K562 (cell line): ENCODE measurements around the gene LAPTM4A. TPM values are rescaled to one million over a fixed set of nuclear protein-coding genes. Genes with fewer than 3 reads are reported as not detected.

ENCODE experiments used
- ATAC-seq: fragments of 200-7000 bp; cut with Tn5 transposase; 3 replicates; pipeline ENCODE4 v1.9.1; 2020; ENCODE audit warnings: moderate library complexity
- BruUV-seq: library from RNA; stranded (reverse); fragments of 400-500 nt; replicated peaks from 2 replicates; lab custom pipeline; 2021; lab: Mats Ljungman, UMichigan
- CTCF ChIA-PET: fragments of 300-600 bp; formaldehyde crosslinking; extraction: SDS; loops from one replicate; lab custom pipeline; 2021; ENCODE audit warnings: low intra/inter-chr PET ratio; lab: Yijun Ruan, JAX
- POLR2A ChIA-PET: fragments of 300-600, 350-650 bp; sonication (Branson Sonifier 250); formaldehyde crosslinking; extraction: SDS; loops from one replicate; lab custom pipeline; 2021; ENCODE audit warnings: antibody characterized with exemption, inconsistent platforms; lab: Yijun Ruan, JAX
- DNase-seq, 4 experiments: peaks; one replicate each; pipeline versions ENCODE4 v3.0.0 to v3.0.0-alpha.2; 2011 to 2018; ENCODE audit warnings: low spot score in 3 of 4, mixed read lengths in 3 of 4; ENCODE audit errors: extremely low read depth in 1 of 4
- FAIRE-seq: peaks from 2 replicates; lab custom pipeline; 2011; peaks lifted over from hg19 to GRCh38; lab: Jason Lieb, UNC
- H2AFZ ChIP-seq: 2 replicates; pipeline ENCODE4 v1.6.0; 2011; ENCODE audit warnings: low read depth, low read length, control low read depth, inconsistent platforms
- H3K27ac ChIP-seq: fragments of 200-600 bp; 3 replicates; pipeline ENCODE4 v1.8.0; 2011; ENCODE audit warnings: low read depth, mild to moderate bottlenecking, control low read depth, inconsistent platforms, low read length, moderate library complexity, mixed read lengths; ENCODE audit errors: extremely low read depth
- H3K27me3 ChIP-seq, 2 experiments: fragments of 300-600 bp in 1 of 2; 2 replicates in 1 of 2; 3 replicates in 1 of 2; pipeline versions ENCODE4 v1.6.0 to v1.8.0; 2011; ENCODE audit warnings: inconsistent platforms in 2 of 2, low read length in 2 of 2, mild to moderate bottlenecking in 1 of 2, mixed read lengths in 1 of 2, moderate library complexity in 1 of 2; ENCODE audit not compliant: control insufficient read depth in 2 of 2, insufficient read depth in 2 of 2
- H3K36me3 ChIP-seq: fragments of 300-600 bp; 3 replicates; pipeline ENCODE4 v1.8.0; 2011; ENCODE audit warnings: mild to moderate bottlenecking, low read length, inconsistent platforms; ENCODE audit not compliant: control insufficient read depth, insufficient read depth
- H3K4me1 ChIP-seq, 2 experiments: fragments of 200-600 bp in 1 of 2; replicated peaks in 1 of 2; 2 replicates in 1 of 2; 3 replicates in 1 of 2; pipeline versions ENCODE4 v1.5.1 to v1.8.0; 2011; ENCODE audit warnings: inconsistent platforms in 2 of 2, low read length in 2 of 2, mild to moderate bottlenecking in 1 of 2, mixed read lengths in 1 of 2, moderate library complexity in 1 of 2; ENCODE audit not compliant: control insufficient read depth in 2 of 2, insufficient read depth in 2 of 2
- H3K4me2 ChIP-seq: 2 replicates; pipeline ENCODE4 v1.6.1; 2011; ENCODE audit warnings: low read length, control low read depth, inconsistent platforms, mixed read lengths; ENCODE audit not compliant: insufficient read depth
- H3K4me3 ChIP-seq: fragments of 200-600 bp; sonication (generic), shearing (Covaris generic); 2 replicates; pipeline ENCODE4 v1.5.1; 2016; ENCODE audit warnings: control low read depth, inconsistent platforms
- H3K79me2 ChIP-seq: fragments of 200-600 bp; 3 replicates; pipeline ENCODE4 v1.8.0; 2011; ENCODE audit warnings: low read length, inconsistent platforms; ENCODE audit not compliant: control insufficient read depth, insufficient read depth
- H3K9ac ChIP-seq, 2 experiments: 2 replicates each; pipeline versions ENCODE4 v1.6.0 to v1.6.1; 2011; ENCODE audit warnings: low read depth in 2 of 2, low read length in 2 of 2, control low read depth in 1 of 2, inconsistent platforms in 1 of 2, mild to moderate bottlenecking in 1 of 2, mixed read lengths in 1 of 2; ENCODE audit not compliant: insufficient read depth in 1 of 2
- H3K9me1 ChIP-seq: one replicate; pipeline ENCODE4 v1.6.0; 2011; ENCODE audit warnings: inconsistent platforms, mild to moderate bottlenecking, low read length, moderate library complexity; ENCODE audit not compliant: control insufficient read depth, insufficient read depth
- H3K9me3 ChIP-seq: replicated peaks from 2 replicates; pipeline ENCODE4 v1.5.1; 2011; ENCODE audit warnings: low read depth, low read length, inconsistent platforms; ENCODE audit not compliant: control insufficient read depth, insufficient read depth
- H4K20me1 ChIP-seq: replicated peaks from 2 replicates; pipeline ENCODE4 v1.6.1; 2011; ENCODE audit warnings: low read length, inconsistent platforms, mixed read lengths; ENCODE audit not compliant: control insufficient read depth, insufficient read depth
- ILK ChIP-seq: fragments of 450-650 bp; IDR thresholded peaks from 2 replicates; pipeline ENCODE4 v1.6.1; 2016; ENCODE audit warnings: missing genetic modification characterization, low read depth, mild to moderate bottlenecking, missing compliant biosample characterization, moderate library complexity, borderline replicate concordance
- PML ChIP-seq: IDR thresholded peaks from 2 replicates; pipeline ENCODE4 v1.6.1; 2012; ENCODE audit warnings: low read length, inconsistent platforms
- SMARCA5 ChIP-seq: fragments of 450-650 bp; IDR thresholded peaks from 2 replicates; pipeline ENCODE4 v1.6.1; 2016
- SMARCB1 ChIP-seq: IDR thresholded peaks from 2 replicates; pipeline ENCODE4 v1.6.1; 2011; ENCODE audit warnings: improper control_type of control experiment, low read depth; ENCODE audit not compliant: insufficient read length
- THAP12 ChIP-seq: fragments of 250-450 bp; sonication (Bioruptor Pico); IDR thresholded peaks from 2 replicates; pipeline ENCODE4 v1.9.0; 2021; ENCODE audit warnings: mild to moderate bottlenecking, inconsistent platforms
- ZFP1 ChIP-seq: fragments of 450-650 bp; formaldehyde crosslinking; IDR thresholded peaks from 2 replicates; pipeline ENCODE4 v1.4.0; 2020; ENCODE audit warnings: mild to moderate bottlenecking, mixed read lengths
- ZNF324 ChIP-seq: fragments of 250-450 bp; sonication (Bioruptor Pico); IDR thresholded peaks from 2 replicates; pipeline ENCODE4 v1.4.0; 2020; ENCODE audit warnings: mild to moderate bottlenecking
- ZNF77 ChIP-seq: fragments of 250-450 bp; sonication (Bioruptor Pico); IDR thresholded peaks from 2 replicates; pipeline ENCODE4 v1.5.0; 2020
- ZNF780A ChIP-seq: fragments of 250-450 bp; sonication (Bioruptor Pico); IDR thresholded peaks from 2 replicates; pipeline ENCODE4 v1.5.0; 2021; ENCODE audit warnings: mild to moderate bottlenecking
- WGBS: fragments of 100-300 bp; shearing (Covaris generic); methylation state at CpG from one replicate; pipeline ENCODE4 v1.1.6; 2016; ENCODE audit warnings: low coverage, mixed read lengths; ENCODE audit not compliant: insufficient coverage; ENCODE audit errors: missing lambda C conversion rate; 5-methylcytosine and 5-hydroxymethylcytosine counted together
- in situ Hi-C: fragments of 300-500 bp; cut with MboI; formaldehyde crosslinking; loops from 4 replicates; pipeline ENCODE4 v1.15.0; 2018; ENCODE audit warnings: inconsistent platforms, mixed read lengths
- intact Hi-C: fragments of 100-400 bp; cut with micrococcal nuclease; formaldehyde crosslinking; loops from 2 replicates; pipeline ENCODE4 v1.14.2; 2022
- polyA plus RNA-seq, 8 experiments: library from polyadenylated mRNA; depleted of rRNA in 4 of 8; stranded (reverse) in 5 of 8; unstranded in 3 of 8; fragments of >200 nt; fragmentation: Nextera tagmentation in 2 of 8; fragmentation: Illumina TruSeq in 1 of 8; extraction: Ambion mirVana in 2 of 8; extraction: Trizol in 1 of 8; gene quantifications; 2 replicates each; pipeline versions ENCODE4 v1.2.1 to v1.2.3, GENCODE V29; 2011 to 2014; ENCODE audit warnings: inconsistent platforms in 1 of 8, missing spikeins in 1 of 8
- total RNA-seq, 7 experiments: library from RNA; depleted of rRNA in 6 of 7; stranded (reverse); fragments of >200 nt in 6 of 7; fragmentation: Illumina TruSeq in 2 of 7; extraction: Trizol in 2 of 7; gene quantifications; 2 replicates each; pipeline versions ENCODE4 v1.2.1 to v1.2.3, GENCODE V29; 2011 to 2021; ENCODE audit warnings: low replicate concordance in 1 of 7
- TF ChIP-seq, protein P1 (sequence below): fragments of 200-800 bp; sonication (Bioruptor generic); IDR thresholded peaks from 2 replicates; pipeline ENCODE4 v1.6.1; 2017; ENCODE audit warnings: missing genetic modification characterization, missing compliant biosample characterization

LAPTM4A gene
- total and polyA plus RNA-seq, 9 of the 15 experiments (the other 6 are each of a cell fraction or from before 2014, with no cell fraction given), result 13.4 to 157 (median 50.1) TPM

DNA sequence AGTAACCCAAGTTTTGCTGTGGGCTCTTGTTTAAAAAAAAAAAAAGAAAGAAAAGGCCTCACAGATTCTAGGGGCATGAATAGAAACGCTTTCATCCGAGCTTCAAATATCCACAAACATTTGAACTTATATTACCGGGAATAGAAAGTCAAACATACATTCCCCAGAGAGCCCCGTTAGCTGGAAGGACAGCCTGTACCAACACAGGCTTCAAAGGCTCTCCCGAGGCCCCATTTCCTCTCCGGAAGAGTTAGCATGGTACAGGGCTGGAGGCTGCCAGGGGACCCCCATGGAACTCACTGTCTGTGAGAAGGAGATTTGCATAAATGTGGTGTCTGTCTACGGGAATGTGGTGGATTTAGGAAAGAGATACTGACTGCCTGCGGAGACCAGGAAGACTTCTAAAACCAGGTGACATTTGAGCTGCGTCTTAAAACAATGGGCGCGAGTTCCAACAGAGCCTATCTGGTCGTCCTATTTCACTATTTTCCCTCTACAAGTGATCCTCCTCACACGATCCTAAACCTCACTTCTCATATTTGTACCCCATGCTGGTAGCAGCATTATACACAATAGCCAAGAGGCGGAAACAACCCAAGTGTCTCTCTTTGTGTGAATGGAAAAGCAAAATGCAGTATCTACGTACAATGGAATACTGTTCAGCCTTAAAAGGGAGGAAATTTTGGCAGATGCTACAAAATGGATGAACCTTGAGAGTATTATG is 38.1 kb downstream of the LAPTM4A start:
- 46% methylated on average over 15 of the region's 15 CpGs for WGBS
- CTCF ChIA-PET, result interaction anchor here (0.6 kb wide), 1 partner anchor 617 kb away, joined by 3 read pairs; no protein-coding TSS in a partner anchor
- intact Hi-C loops (no loop called here), in situ Hi-C loops (no loop called here)
- no peaks in the 10 kb centered on the region for H4K20me1 ChIP-seq
- peaks cover 19 to 37% of the 10 kb centered on the region in 2 experiments for H3K27me3 ChIP-seq
- H3K4me1 ChIP-seq, result peaks cover 0 to 11% of the 10 kb centered on the region in 2 experiments; a peak in 2 of 5 replicates
- no peak overlapping the region for H3K9ac ChIP-seq
- no peaks in the 10 kb centered on the region for H3K79me2 ChIP-seq
- H3K9me3 ChIP-seq, result 0 out of 2 replicates have a peak, but pooled peaks cover 2% of the 10 kb centered on the region
- TF ChIP-seq, protein P1, sequence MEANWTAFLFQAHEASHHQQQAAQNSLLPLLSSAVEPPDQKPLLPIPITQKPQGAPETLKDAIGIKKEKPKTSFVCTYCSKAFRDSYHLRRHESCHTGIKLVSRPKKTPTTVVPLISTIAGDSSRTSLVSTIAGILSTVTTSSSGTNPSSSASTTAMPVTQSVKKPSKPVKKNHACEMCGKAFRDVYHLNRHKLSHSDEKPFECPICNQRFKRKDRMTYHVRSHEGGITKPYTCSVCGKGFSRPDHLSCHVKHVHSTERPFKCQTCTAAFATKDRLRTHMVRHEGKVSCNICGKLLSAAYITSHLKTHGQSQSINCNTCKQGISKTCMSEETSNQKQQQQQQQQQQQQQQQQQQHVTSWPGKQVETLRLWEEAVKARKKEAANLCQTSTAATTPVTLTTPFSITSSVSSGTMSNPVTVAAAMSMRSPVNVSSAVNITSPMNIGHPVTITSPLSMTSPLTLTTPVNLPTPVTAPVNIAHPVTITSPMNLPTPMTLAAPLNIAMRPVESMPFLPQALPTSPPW (CRISPR knock-in tag), result no peak
- TF ChIP-seq SMARCB1 (no peak), ZNF324 (CRISPR knock-in tag) (no peak), PML (no peak), ZNF780A (CRISPR knock-in tag) (no peak), SMARCA5 (no peak), THAP12 (CRISPR knock-in tag) (no peak), ZNF77 (no peak), ILK (tag) (no peak), ZFP1 (CRISPR knock-in tag) (no peak)
- peak overlapping the region; percentile 13; the same call in 1 of the 2 replicates for H3K4me2 ChIP-seq
- no TSS peak for BruUV-seq
- FAIRE-seq (no peak), DNase-seq (no peak), ATAC-seq (no peak)
- H3K4me3 ChIP-seq, result no peak overlapping the region
- peak overlapping the region; percentile 52; the same call in 1 of the 2 replicates for H2AFZ ChIP-seq
- no peaks in the 10 kb centered on the region for H3K36me3 ChIP-seq
- H3K9me1 ChIP-seq, result no peaks in the 10 kb centered on the region
- POLR2A ChIA-PET, result interaction anchor here (0.6 kb wide), 2 partner anchors 32 to 364 kb away, joined by 3 to 4 read pairs; no protein-coding TSS in a partner anchor
- no peak overlapping the region for H3K27ac ChIP-seq
